Adrenal gland (tissue), 5 donors: ENCODE data around the gene ZFP36L1.

ENCODE experiments used
- CTCF ChIP-seq, 6 experiments: fragments of 450-650 bp in 4 of 6; fragments of 200-600 bp in 2 of 6; sonication (generic) in 1 of 6; IDR thresholded peaks; 1 replicate in 5 of 6; 2 replicates in 1 of 6; pipeline versions ENCODE4 v1.5.1 to v1.8.0; 2016 to 2021; ENCODE audit warnings: antibody characterized with exemption in 6 of 6, mild to moderate bottlenecking in 2 of 6, moderate library complexity in 1 of 6
- POLR2A ChIP-seq, 2 donors: fragments of 450-650 bp; IDR thresholded peaks; one replicate each; pipeline ENCODE4 v1.6.1; 2017; ENCODE audit warnings: antibody characterized with exemption in 2 of 2, mild to moderate bottlenecking in 2 of 2, moderate library complexity in 1 of 2
- donor health status: DM: no; HTN: no; CAD: no.

GRCh38 chr14:68780358-68781160 lies 12.3 kb downstream of the ZFP36L1 start:
- TF ChIP-seq CTCF (IDR thresholded peaks at IDR 0.05) (no peak), POLR2A (IDR thresholded peaks at IDR 0.05) (no peak)
